ENCODE results near the gene ARID1B.

GRCh38 chr6:157193443-157193996 is 416.3 kb downstream of the ARID1B start:
- TF ChIP-seq CTCF (conservative IDR thresholded peaks at IDR 0.05; ENCODE audit: low read length) (no peak), EZH2phosphoT487 (IDR thresholded peaks at IDR 0.05; ENCODE audit: borderline replicate concordance, low read depth, low read length) (no peak)

Measured in OCI-LY7 (cell line).